Stimulated activated naive CD8-positive, alpha-beta T cell treated with anti-CD3 and anti-CD28 coated beads, Interleukin-15, Interleukin-2, amounts not matched to agents 100 U/mL and 50 U/mL, for 24 hours (primary cell): ENCODE results near the gene RASSF6.
"Not testable (repeated sequence)": the region's sequence is repeated elsewhere in the genome, so short reads cannot be mapped to it uniquely, and the experiment has no call there.

Source experiments
- ATAC-seq: fragments of 150-1000 bp; cut with Tn5 transposase; one replicate; pipeline ENCODE4 v1.10.0; 2021
- DNase-seq: peaks from one replicate; pipeline ENCODE4 v3.0.0; 2021

Gene RASSF6, protein sequence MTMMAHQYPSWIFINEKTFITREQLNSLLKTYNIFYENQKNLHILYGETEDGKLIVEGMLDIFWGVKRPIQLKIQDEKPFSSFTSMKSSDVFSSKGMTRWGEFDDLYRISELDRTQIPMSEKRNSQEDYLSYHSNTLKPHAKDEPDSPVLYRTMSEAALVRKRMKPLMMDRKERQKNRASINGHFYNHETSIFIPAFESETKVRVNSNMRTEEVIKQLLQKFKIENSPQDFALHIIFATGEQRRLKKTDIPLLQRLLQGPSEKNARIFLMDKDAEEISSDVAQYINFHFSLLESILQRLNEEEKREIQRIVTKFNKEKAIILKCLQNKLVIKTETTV

DNA sequence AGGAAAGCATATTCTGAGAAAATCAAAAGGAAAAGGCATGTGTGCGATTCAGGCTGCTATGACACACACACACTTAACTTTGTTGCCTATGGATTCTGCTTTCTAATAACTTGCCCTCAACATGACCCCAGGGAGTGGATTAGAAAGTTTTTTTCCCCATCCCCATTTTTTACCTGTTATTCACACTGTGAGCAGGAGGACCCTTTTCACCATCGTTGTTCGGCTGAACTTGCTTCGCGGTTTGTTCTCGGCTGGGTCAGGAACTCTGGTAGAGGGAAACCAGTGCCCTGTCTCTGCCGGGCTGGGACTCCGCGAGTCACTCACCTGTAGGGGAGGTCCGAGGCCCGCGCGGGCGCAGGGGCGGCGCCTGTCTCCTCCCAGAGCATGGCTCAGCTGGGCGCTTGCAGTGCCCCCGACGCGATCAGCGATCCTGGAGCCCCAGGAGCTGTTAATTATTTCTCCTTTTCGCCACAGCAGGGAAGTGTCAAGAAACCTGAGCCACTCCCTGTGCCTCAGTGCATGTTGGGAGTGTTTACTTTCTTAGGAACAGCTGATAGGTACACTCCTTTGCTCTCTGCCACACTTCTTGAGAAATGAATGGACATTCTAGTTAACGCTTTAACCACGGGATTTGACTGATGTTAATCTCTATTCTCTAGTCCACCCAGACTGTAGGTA lies at the start of gene RASSF6:
RASSF6 (minus strand) TSS at position 322 of the 678 bp plus-strand sequence. CDS start 8,641 bp downstream, outside the sequence.
- DNase-seq (peak; percentile 15), ATAC-seq (peak; percentile 57)

DNA sequence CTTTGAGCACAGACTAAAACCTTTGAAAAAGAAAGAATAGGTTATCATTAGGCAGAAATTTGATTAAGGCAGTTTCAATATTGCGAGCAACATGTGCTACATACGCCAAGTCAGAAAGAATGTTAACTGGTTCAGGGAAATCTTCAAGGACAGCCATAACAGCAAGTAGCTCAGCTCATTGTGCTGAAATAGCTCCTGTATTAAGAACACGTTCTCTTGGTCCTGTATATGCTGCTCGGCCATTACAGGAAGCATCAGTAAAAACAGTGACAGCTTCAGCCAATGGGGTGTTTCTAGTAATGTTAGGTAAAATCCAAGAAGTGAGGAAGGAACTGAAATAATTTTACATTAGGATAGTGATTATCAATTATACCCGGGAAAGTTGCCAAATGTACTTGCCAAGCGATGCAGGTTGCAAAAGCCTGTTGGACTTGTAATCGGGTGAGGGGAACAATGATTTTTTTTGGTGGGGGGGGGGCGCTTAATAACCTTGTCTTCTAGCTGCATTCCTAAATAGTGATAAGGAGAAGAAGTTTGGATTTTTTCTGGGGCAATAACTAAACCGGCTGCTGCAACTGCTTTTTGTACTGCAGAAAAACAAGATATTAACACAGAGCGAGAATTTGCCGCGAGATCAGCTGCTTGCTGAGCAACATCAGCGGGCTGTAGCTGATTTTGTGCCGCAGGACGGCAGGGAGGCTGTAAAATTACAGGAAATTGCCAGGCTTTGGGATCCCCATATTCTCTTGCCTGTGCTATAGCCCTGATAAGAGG lies 49.4 kb upstream of the RASSF6 start:
- ATAC-seq: no peak

DNA sequence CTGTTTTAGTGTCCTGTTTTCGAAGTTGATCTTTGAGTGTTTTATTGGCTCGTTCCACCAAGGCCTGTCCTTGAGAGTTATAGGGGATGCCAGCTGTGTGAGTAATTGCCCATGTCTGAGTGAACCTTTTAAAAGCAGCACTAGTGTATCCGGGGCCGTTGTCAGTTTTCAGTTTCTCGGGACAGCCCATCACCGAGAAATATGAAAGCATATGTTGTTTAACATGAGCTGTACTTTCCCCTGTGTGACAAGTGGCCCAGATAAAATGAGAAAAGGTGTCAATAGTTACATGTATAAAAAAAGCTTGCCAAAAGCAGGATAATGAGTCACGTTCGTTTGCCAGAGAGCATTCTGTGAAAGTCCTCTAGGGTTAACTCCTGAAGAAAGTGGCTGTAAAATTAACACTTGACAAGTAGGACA lies 48.6 kb upstream of the RASSF6 start:
- DNase-seq (no peak), ATAC-seq (no peak)

More for the DNA sequence above, 49.4 kb upstream of the RASSF6 start:
- DNase-seq: no peak

DNA sequence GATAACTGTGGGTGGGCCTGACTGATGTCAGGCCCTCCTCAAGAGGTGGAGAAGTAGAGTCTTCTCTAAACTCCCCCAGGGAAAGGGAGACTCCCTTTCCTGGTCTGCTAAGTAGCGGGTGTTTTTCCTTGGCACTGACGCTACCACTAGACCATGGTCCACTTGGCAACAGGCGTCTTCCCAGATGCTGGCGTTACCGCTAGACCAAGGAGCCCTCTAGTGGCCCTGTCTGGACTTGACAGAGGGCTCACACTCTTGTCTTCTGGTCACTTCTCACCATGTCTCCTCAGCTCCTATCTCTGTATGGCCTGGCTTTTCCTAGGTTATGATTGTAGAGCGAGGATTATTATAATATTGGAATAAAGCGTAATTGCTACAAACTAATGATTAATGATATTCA lies 45.7 kb upstream of the RASSF6 start:
- not testable (repeated sequence) for ATAC-seq, DNase-seq

DNA sequence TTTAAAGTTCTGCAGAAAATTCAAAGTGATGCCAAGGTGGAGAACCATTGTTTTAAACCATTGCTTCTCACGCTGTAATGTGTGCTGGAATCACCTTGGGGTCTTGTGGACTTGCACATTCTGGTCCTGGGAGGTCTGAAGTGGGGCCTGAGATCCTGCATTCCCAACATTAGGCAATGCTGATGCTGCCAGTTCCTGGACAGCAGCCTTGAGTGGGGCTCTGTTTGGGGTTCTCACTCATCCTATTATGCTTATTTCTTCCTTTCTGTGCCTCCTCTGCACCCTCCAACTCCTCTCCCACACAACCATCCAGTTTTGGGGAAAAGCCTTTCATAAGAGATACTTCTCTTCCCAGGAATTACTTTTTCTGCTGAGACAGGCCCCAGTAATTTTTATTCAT lies 44.2 kb upstream of the RASSF6 start:
- DNase-seq (no peak), ATAC-seq (no peak)

DNA sequence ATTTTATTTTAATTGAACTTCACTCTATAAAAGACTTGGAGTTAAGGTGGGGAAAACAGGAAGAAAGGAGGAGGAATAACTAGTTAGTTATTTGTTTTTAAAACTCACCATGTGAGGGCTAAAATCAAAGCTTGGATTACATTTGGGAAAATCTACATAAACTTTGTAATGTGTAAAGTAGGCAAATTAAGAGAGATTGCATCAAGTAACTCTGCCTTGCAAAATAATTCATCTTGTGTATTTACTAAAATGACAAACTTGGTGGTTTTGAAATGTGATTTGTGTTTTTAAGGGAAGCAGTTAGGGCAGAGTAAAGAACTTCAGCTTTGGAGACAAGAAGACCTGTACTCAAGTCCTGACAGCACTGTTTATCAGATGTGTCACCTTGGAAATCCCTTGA lies 43.3 kb upstream of the RASSF6 start:
- no peak for DNase-seq
- no peak for ATAC-seq

DNA sequence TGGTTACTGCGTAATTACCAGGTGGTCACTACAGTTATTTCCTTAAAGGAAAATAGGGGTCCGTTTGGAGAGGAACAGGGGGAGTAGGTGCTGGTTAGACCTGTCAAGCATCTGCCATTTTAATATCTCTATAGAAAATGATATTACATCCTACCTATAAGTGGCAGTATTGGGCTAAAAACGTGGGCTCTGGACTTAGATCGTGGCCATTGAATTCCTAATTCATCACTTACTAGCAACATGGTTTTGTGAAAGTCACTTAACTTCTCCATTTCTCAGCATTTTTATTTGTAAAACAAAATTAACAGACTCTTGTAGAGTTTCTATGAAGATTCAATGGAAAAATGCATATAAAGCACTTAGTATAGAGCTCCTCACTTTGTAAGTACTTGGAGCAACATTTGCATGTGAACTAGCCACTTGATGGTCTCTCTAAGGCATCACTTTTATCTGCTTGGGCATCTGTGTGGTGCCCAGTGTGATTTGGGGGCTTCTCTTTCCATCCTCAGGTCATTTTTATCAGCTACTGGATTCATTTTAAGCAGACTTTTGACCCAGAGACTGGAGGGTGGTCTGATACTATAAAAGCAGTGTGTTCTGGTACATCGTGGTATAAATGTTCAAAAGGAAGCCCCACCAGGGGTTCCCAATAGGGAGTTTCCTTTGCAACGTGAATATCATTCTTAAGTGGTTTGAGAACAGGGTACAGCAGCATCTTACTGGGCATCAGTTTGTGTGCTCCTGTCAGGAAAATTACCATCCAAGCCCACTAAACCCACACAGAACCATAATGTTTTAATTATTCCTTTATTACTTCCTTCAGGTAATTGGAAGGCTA lies 42.7 kb upstream of the RASSF6 start:
- ATAC-seq (no peak), DNase-seq (no peak)

DNA sequence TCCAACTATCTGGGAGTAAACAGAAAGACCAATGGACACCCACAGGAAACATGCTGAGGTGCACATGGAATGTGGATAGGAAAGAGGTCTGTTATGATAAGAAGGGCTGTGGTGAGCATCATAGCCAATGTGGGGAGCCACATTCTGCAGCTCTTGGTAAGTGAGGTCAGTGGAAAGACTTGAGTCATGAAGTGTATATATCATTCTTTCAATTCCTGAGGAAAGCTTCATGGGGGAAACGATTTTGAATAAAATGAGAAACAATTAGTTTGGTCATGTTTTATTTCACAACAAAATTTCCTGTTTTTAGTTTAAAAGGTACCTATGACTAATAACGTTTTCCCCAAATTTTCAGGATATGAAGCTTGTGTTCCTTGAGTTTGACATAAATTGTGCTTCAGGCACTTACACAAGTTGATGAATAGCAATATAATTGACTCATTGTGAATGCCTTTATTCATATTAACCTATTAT lies 41.4 kb upstream of the RASSF6 start:
- no peak for DNase-seq
- ATAC-seq: peak; percentile 61

DNA sequence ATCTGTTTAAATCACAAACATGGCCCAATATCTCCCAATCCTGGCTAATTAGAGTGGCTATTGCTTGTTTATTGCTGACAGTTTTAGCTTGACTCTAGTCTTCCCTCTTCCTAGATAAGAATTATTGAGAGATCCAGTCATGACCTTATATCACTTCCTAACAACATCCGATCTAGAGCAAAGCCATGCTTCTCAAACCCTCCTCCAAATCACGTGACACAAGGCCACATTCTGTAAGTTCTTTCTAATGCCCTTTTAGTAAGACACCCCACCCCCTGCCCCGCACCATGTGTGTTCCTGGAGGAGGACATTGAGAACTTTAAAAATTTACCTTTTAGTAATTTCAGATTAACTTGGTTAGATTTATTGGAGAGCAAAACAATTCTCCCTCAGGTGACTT lies 40.6 kb upstream of the RASSF6 start:
- DNase-seq: no peak
- ATAC-seq: no peak

DNA sequence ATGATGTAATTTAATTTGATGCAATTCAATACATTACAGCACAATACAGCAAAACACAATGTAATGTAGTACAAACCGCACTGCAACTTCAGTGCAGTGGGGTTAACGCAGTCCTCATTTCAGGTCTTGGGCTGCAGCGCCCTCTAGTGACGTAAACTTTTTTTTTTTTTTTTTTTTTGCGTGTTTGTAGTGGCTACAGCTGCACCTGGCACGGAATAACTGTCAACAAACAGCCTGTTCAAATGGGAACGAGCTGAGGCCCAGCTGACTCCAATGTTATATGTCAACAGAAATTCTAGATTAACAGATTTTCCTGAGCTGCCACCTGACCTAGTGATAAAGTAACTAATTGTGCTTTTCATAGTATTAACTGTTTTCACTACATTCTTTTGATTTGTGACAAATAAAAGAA lies 33.5 kb upstream of the RASSF6 start:
- DNase-seq (peak; percentile 7), ATAC-seq (no peak)

DNA sequence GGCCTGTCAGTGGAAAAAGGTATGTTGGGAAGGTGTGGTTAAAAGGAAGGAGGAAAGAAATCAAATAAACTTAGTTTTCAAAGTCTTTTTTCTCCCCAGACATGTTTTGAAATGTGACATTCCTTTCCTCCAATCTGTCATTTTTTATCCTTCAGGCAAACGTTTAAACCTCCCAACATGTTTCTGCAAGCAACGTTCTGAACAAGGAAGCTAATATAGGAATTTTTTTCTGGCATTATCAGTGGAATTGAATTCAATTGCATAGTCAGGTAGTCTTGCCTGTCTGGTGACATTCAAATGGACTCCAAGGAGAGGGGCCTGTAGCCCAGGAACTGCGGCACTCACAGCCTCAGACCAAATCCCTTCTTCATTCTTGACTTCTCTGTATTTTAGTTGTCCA lies 30.0 kb upstream of the RASSF6 start:
- DNase-seq: no peak
- no peak for ATAC-seq

DNA sequence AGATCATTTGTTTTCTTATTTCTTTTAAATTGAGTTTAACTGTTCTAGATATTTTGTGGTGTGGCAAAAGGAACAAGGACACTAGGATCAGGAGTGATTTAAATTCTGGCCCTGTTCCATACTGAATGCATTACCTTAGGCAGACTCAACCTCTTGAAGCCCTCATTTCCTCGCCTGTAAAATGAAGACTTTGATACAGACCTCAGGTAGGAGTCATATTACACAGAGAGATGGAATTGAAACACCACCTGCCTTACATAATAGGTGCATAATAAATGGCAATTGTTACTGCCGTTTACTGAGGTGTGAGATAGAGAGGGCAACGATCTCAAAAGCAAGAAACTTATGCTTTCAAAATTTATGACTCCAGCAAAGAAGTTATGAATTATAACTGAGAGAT lies 28.2 kb upstream of the RASSF6 start:
- ATAC-seq: no peak

DNA sequence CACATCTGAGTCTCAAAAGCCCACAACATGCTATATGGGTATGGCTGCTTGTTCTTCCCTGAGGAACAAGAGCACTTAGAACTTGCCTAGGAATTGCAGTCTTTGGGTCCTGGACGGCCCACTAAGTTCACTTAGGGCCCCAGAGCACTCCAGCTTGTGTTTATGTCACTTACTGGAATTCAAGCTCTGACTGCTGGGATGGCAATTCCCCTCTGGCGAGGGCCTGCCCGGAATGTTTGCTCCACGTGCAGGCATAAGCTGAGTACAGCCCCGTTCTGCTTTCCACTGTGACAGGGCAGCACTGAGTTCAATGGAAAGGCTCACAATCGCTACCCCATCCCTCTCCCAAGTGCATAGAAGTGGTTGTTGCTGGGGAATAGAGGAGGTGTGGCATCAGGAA lies 25.9 kb upstream of the RASSF6 start:
- DNase-seq (no peak), ATAC-seq (no peak)

More for the DNA sequence above, 28.2 kb upstream of the RASSF6 start:
- DNase-seq: no peak

DNA sequence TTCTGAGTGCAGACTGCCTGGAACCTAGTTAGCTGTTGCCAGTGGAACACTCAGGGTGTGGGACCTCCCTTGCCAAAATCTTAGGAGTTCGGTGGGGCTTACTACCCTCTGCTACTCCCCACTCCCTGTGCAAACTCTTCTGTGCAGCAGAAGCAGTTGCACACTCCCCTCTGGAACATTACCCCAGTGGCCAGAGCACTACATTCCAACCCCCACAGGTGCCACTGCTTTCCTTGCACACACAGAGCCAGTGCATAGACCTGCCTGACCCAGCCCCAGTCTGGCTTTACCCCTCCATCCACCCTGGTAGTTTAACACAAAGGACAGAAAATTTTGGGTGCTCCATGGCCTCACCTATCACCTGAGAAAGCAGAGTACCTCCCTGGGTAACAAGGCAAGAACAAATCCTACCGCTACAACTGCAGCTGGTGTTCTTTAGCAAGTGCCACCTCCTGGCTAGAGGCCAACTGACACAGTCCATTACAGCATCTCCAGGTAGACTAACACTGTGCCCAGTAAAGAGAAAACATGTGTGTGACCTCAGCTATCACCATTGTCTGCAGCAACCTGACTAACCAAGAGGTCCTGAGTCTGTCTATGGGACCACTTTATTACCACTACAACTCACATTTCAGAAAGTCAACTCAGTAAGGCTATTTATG lies 11.5 kb upstream of the RASSF6 start:
- ATAC-seq (no peak), DNase-seq (no peak)

DNA sequence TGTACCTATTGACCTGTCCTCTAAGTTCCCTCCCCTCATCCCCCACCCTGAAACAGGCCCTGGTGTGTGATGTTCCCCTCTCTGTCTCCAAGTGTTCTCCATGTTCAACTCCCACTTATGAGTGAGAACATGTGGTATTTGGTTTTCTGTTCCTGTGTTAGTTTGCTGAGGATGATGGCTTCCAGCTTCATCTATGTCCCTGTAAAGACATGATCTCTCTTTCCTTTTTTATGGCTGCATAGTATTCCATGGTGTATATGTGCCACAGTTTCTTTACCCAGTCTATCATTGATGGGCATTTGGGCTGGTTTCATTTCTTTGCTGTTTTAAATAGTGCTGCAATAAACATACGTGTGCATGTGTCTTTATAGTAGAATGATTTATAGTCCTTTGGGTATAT lies 8.6 kb upstream of the RASSF6 start:
- not testable (repeated sequence) for ATAC-seq, DNase-seq

DNA sequence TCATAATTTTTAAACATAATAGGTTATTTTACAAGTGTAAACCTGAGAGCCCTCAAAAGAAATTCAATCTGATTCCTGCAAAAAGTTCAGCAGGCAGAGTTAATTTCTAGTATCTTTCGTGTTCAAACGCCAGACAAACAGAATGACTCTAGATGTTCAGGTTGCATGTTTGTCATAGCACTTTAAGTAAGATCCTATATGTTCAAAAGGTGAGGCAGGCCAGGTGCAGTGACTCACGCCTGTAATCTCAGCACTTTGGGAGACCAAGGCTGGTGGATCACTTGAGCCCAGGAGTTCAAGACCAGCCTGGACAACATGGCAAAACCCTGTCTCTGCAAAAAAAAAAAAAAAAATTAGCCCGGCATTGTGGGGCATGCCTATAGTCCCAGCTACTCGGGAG lies 1.1 kb upstream of the RASSF6 start:
- ATAC-seq: no peak
- no peak for DNase-seq

DNA sequence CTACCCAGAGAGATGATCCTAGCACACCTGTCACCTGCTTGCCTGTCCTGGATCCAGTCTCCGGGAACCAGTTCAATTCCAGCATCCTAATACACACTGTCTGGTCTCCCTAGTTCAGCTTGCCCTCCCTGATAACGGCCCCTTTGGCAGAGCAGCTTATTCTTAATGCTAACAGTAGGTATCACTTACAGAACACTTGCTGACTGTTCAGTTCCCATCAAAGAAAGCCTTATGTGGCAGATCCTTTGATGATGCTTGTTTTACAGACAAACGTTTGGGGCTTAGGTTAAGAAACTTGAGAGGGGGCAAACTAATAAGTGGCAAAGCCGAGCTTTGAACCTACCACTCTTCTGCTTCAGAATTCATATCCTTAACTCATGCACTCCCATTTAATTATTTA lies 890 bp downstream of the RASSF6 start:
- ATAC-seq: no peak
- DNase-seq: no peak

DNA sequence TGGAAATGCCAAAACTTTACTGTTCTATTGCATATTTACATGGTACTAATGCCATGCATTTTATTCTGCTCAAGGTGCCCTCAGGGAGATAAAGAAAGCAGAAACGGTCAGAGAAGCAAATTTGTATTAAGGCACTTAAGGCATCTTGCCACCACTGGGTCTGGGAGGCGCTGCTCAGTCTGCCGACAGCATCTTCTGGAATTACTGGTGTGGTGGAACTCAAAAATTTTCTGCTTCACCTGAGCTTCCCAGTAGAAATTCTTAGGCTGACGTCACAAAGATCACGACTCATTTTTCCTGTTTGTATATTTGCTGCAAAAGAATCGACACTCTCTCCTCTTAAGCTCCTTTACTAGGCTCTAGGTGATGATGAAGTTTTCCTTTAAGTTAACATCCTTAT lies 3.0 kb downstream of the RASSF6 start:
- ATAC-seq (no peak), DNase-seq (no peak)

DNA sequence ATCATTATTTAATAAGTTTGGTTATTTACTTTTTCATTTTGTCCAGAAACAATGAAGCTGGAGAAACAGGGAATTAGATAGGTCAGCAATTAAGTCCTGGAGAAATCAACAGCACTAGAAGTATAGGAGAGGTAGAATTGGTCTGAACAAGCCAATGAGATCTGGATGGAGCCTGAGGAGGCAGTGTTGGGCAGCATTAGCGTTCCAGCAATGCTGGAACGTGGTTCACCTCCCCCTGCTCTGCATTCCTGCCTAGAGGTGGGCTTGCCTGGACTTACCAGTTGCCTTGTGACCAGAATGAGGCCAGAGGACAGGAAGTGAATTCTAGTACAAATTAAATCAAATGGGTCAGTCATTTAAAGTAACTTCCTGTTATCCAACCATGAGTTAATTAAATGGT lies 4.6 kb downstream of the RASSF6 start:
- ATAC-seq: no peak

DNA sequence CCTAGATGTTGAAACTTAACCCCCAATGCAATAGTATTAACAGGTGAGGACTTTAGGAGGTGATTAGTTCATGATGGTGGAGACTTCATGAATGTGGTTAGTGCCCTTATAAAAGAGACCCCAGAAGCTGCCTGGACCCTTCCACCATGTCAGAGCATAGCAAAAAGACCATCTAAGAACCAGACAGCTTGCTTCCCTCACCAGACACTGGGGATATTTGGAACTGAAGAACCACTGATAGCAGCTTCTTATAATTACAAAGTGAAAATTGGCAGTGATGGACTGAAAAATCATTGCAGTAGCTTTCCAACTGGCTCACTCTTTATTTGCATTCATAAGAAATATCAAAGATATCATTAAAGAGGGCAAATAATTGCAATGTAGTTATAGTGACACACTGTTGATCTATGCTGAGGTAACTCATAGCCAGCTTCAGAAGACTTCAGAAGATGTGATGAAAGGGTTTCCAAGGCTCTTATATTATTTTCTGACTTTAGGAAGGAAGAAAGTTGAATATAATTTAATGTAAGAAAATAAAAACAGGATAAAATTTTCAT lies 5.8 kb downstream of the RASSF6 start:
- DNase-seq (no peak), ATAC-seq (no peak)

More for the DNA sequence above, 4.6 kb downstream of the RASSF6 start:
- no peak for DNase-seq

DNA sequence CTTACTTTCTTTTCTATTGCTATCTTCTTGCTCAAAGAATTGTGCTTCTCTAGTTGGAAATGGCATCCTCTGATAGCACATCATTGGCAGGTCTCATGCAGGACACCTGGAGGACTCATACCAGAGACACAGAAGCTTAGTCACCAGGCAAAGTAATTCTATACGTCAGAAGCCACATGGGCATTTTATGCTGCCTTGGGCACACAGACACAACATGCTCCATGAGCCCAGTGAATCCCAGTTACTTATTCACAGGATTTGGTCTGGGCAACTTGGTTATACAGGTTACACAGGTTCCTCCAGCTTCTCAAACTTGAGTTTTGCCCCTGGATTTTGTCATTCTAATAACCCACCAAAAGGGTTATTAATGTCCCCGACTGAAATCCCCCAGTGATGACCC lies 7.1 kb downstream of the RASSF6 start:
- DNase-seq (no peak), ATAC-seq (no peak)
